GM12892 (cell line): ENCODE measurements around the gene CDC42BPB.

Source experiments
- POLR2A ChIP-seq: IDR thresholded peaks from 2 replicates; pipeline ENCODE4 v1.6.1; 2011; ENCODE audit warnings: low read depth, low read length, control low read depth
- POLR2AphosphoS5 ChIP-seq: IDR thresholded peaks from 2 replicates; pipeline ENCODE4 v1.6.1; 2011; ENCODE audit warnings: low read depth, low read length, control low read depth

GRCh38 chr14:103061482-103061976, 4.2 kb upstream of the CDC42BPB start:
- TF ChIP-seq POLR2A (no peak), POLR2AphosphoS5 (no peak)
